NCI-H128 (cell line): Measurements from ENCODE around the gene SPRED2.

Experiments
- DNase-seq: peaks from one replicate; lab custom pipeline; 2025; ENCODE audit not compliant: unreplicated experiment; lab: John Stamatoyannopoulos, UW

Gene SPRED2

GRCh38 chr2:65369980-65370379 lies 62.4 kb downstream of the SPRED2 start:
- no peak for DNase-seq

GRCh38 chr2:65369574-65369973 lies 62.8 kb downstream of the SPRED2 start:
- no peak for DNase-seq

DNA sequence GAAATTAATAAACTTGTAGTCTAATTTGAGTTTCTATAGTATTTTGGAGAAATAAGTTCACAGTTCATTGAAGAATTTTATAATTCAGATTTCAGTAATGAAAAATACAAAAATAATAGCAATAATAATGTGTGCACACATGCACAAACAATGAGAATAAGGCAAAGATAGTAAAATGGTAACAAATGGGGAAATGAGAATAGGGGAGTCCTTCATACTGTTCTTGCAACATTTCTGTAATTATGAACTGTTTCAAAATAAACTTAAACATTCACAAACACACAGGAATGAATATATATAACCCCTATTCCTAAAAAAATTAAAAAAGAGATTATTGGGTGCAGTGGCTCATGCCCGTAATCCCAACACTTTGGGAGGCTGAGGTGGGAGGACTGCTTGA lies 63.9 kb downstream of the SPRED2 start:
- no peak for DNase-seq

GRCh38 chr2:65367524-65367923 lies 64.9 kb downstream of the SPRED2 start:
- no peak for DNase-seq

DNA sequence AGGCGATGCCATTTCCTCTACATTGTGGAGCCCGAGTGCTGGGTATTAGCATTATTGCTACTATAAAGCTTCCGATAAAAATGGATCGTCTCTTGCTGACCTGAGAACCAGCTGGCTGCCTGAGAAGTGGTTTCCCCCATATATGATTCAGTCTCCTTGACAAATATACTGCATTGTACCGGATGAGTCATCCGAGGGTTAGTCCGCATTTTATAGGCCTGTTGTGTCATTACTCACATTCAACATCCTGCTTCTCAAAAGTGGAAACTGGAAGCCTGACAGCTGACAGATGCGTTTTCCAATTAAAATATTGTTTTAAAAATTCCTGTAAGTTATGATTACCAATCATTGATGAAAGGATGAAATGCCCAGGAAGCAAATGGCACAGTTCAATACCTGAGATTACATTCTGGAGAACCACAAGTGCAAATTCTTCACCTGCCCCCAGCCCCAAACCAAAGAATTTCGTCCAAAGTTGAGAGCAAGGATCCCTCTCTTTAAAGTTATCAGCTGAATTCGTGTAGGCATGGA lies 65.7 kb downstream of the SPRED2 start:
- DNase-seq = no peak

DNA sequence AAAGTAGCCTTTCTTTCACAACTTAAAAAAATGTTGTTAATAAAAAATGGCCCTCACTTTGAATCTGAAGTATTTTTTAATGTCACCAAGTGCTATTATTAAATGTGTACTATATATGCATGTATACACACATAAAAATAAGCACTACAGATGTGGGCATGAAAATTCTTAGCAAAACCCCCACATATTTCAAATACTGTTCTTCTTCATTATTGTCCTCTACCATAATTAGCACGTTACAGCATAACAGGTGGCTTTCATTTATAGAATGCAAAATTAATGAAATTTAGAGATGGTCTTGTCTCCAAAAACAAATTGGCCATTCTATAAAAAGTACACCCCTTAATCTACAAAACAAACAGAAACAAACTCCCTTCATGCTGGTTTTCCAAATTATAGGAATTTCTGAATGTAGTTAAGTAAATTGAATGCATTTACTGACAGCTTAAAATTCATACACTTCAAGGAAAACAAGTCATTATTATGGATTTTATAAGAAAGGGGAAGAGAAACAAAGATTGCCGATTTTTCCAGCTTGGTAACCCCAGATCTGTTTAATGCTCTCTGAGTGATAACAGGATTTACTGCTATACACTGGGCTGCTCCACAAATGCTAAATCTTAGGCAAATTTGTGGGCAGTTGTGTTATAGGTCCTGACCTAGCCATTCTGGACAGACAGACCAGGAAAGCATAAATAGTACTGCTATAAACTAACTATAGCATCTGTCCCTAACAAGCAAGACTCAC lies 67.2 kb downstream of the SPRED2 start:
- no peak for DNase-seq

- DNase-seq = no peak
These were observed 68.3 kb downstream of the SPRED2 start for GRCh38 chr2:65363879-65364666.

GRCh38 chr2:65361623-65362022 lies 70.8 kb downstream of the SPRED2 start:
- DNase-seq = no peak

DNA sequence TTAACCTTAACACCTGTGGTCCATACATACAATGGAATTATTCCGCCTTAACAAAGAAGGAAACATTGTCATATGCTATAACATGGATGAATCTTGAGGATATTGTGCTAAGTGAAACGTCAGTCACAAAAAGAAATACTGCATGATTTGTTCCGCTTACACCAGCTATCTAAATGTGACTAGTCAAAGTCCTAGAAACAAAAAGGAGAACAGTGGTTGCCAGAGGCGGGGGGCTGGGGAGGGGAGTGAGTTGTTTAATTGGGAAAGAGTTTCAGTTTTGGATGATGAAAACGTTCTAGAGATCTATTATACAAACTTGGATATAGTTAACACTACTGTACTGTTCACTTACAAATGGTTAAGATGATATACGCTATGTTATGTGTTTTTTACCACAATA lies 72.0 kb downstream of the SPRED2 start:
- DNase-seq = no peak

GRCh38 chr2:65358678-65359400 lies 73.6 kb downstream of the SPRED2 start:
- DNase-seq = no peak

- no peak for DNase-seq
These were observed 74.5 kb downstream of the SPRED2 start for GRCh38 chr2:65357959-65358294.

DNA sequence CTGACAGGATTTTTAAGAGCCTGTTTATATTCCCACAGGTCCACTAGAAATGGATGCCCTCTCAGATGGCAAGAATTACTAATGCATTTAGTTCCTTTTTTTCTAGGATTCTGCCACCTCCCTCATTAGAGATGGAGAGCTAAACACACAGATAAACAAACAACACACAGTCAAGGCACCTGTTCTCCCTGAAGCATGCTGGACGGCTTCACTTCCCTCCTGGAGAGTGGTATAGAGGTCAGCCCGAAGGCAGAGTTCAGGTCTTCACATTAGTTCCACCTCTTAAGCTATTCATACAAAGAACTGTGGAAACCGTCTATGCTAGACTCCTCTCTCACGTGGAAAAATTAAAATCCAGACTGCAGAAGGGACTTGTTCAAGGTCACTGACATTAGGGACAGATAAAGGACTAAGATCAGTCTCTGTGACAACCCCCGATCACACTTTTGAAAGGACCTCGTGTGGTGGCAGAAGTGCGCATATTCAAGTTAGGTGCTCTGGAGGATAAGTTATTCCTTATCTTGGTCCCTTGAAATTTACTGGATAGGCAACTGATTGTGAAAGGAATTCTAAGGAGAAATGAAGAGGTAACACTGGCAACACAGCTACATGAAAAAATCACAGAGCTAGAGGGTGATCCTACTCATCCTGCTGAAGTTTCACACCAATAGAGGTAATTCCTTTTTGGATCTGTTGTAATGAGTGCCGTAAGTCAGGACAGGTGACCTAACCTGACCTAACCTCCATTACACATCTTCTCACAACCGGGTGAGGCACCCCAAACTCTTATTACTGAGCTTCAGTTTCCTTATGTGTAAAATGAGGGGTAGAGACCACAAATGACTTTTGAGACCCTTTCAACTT lies 75.1 kb downstream of the SPRED2 start:
- DNase-seq = no peak

GRCh38 chr2:65355186-65355831 lies 77.1 kb downstream of the SPRED2 start:
- DNase-seq = no peak

DNA sequence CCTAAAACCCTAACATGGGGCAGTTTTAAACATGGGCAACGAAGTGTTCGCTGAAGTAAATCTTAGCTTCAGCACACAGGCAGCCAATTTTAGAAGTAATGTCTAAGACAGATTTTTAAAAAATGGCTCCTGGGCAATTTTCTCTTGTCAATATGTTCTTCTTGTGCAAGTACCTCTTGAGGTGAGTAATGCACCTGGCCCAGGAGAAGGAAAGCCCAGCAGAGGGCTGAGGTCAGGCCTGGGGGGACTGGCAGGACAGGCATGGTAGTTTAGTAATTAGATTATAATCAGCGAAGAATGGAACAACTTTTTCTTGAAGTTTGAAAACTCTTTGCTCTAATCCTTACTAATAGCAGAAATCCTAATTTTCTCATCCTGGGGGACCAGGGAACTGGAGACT lies 77.6 kb downstream of the SPRED2 start:
- DNase-seq = no peak

DNA sequence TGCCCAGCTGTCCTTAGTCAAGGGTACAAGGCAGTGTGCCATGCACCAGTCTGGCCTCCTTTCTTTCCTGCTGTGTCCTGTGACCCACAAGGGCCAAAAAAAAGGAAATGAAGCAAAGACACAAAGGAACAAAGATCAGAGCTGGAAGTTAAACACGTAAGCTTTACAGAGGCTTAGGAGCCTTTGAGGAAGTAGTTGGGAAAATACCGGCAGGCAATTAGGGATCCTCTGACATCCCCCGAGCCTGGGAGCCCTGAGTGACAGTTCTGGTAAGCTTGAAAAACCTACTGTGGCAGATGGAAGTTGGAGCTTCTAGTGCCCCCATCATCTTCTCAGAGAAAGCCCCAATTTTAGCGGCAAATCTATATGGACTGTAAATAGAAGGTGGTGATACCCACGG lies 78.5 kb downstream of the SPRED2 start:
- DNase-seq = no peak

- DNase-seq = no peak
These were observed 79.4 kb downstream of the SPRED2 start for GRCh38 chr2:65353046-65353445.

DNA sequence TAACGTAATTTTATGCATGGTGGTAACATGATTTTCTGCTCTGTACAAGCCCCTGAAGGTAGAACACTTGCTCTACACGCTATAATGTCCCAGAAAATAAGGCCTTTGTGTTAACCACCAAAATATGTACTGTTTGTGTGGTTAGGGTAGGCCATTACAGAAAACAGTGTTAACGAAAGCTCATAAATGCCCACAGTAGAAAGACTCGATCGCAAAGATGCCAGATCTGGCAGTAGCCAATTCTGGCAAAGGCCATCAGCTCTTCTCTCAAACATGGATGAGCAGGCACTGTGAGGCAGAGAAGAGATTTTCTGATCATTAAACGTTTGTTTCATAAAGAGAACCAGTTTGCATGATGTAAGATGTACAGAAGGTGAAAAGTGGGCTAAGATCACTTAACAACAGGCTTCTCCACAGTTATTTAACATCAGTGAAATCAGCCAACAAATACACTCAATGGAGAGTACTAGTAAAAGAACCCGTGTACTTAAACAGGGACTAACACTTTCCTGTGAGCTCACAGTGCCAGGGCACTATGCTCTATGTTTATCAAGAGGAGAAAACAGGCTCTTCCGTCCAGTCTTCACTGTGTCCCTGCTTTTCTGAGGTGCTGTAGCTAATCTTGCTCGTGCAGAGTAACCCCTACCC lies 80.3 kb downstream of the SPRED2 start:
- DNase-seq = no peak

DNA sequence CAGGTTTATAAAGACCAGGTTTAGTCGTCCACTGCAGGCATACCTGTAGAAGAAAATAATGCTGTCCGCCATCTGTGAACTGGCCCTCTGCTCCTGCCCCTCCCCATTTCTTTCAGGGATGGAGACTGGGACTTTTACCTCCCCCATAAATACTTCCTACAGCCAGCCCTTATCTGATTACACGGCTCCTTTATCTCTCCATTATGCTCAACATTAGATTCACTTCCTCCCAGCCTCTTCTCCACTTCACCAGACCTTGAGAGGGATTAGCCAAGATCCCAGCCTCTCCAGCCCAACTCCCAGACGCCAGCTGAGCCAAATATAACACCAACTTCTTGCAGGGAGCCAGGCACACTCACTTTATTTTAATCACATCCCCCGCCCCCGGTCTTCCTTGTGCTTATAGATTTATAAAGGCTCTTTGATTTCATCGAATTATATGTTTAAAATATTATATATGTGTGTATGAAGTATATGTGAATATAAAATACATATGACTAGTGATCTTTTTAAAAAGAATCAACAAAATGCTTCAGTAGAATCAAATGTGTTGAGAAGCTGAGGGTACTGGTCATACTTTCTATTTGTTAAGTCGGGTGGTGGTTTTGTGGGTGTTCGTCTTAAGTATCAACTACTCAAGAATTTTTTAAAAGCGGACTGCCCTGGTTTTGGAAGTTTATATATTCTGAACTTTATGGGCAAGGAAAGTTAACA lies 81.0 kb downstream of the SPRED2 start:
- DNase-seq = no peak

DNA sequence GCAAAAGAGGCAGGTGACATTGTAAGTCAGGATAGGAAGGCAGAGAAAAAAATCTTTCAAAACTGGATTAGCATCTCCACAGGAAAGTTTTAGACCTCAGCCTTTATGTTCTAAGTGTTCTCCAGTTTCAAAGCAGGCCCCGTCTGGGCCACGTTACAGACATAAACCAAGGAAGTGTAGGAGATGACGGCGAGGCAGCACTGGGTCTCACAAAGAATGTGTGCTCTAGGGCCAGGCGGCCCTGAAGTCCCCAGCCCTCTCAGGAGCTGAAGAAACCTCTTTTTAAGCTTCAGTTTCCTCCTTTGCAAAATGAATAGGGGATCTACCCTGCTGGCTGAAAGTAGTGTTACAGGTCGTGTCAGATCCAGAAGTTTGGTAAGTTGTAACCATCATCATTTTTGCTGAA lies 81.7 kb downstream of the SPRED2 start:
- DNase-seq = no peak
